Right lobe of liver (tissue), 4 donors: Measurements from ENCODE around the gene ALG3.

Experiments
- POLR2A ChIP-seq: fragments of 450-650 bp; IDR thresholded peaks from one replicate; pipeline ENCODE4 v1.6.1; 2017; ENCODE audit warnings: antibody characterized with exemption, mild to moderate bottlenecking
- TF ChIP-seq, protein P1 (sequence below), 4 donors: fragments of 200-600 bp in 3 of 4; fragments of 450-650 bp in 1 of 4; IDR thresholded peaks; one replicate each; pipeline versions ENCODE4 v1.5.1 to v1.8.0; 2016 to 2022; ENCODE audit warnings: antibody characterized with exemption in 4 of 4, mild to moderate bottlenecking in 2 of 4
- donor health status: DM: no; HTN: no; CAD: no.
- donor health status: DM: no; HTN: no; CAD: no.
- donor health status: DM: no; HTN: yes; CAD: no.

DNA sequence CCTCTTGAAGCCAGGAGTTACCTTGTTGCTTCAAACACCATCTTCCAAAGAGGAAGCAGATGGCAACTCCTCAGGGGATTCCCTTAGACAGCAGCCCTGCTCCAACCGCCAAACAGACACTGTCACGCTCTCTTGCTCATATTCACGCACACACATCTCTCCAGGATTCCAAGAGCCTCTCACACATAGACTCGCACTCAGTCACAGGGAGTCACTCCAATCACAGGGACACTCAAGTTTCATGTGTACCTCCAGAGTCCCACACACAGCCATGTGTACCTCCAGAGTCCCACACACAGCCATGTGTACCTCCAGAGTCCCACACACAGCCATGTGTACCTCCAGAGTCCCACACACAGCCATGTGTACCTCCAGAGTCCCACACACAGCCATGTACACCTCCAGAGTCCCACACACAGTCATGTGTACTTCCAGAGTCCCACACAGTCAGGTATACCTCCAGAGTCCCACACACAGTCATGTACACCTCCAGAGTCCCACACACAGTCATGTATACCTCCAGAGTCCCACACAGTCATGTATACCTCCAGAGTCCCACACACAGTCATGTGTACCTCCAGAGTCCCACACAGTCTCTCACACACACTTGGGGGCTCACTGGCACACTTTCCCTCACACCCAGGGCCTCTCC lies 13.3 kb downstream of the ALG3 start:
- TF ChIP-seq, protein P1, sequence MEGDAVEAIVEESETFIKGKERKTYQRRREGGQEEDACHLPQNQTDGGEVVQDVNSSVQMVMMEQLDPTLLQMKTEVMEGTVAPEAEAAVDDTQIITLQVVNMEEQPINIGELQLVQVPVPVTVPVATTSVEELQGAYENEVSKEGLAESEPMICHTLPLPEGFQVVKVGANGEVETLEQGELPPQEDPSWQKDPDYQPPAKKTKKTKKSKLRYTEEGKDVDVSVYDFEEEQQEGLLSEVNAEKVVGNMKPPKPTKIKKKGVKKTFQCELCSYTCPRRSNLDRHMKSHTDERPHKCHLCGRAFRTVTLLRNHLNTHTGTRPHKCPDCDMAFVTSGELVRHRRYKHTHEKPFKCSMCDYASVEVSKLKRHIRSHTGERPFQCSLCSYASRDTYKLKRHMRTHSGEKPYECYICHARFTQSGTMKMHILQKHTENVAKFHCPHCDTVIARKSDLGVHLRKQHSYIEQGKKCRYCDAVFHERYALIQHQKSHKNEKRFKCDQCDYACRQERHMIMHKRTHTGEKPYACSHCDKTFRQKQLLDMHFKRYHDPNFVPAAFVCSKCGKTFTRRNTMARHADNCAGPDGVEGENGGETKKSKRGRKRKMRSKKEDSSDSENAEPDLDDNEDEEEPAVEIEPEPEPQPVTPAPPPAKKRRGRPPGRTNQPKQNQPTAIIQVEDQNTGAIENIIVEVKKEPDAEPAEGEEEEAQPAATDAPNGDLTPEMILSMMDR (IDR thresholded peaks at IDR 0.05), result no peak
- no peak for TF ChIP-seq POLR2A
